ENCODE results near the gene NUDT6.

DNA sequence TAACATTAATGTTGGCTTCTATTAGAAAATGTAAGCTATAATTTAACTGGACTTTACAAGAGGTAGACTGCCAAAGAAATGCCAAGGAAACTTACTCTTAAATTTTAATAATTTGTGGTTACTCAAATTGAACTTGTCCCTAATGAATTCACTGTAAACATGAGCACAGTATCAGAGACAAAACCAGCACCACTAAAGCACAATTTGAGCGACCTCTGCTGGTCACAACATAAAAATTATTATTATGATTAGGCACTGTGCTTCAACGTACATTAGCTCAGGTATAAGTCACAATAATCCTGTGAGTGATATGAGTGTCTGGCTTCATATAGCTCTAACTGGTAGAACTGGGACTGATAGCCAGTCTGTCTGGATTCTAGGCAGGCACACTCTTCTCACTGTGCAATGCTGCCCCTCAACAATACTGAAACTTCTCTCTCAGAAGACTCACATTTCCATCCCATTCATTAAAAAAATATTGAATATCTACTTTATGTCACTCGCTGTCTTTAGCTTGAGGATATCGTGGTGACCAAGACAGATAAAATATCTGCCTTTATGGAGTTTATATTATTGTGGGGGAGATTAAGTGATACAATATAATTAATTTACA lies 8.0 kb downstream of the NUDT6 start:
- TF ChIP-seq, protein P1, sequence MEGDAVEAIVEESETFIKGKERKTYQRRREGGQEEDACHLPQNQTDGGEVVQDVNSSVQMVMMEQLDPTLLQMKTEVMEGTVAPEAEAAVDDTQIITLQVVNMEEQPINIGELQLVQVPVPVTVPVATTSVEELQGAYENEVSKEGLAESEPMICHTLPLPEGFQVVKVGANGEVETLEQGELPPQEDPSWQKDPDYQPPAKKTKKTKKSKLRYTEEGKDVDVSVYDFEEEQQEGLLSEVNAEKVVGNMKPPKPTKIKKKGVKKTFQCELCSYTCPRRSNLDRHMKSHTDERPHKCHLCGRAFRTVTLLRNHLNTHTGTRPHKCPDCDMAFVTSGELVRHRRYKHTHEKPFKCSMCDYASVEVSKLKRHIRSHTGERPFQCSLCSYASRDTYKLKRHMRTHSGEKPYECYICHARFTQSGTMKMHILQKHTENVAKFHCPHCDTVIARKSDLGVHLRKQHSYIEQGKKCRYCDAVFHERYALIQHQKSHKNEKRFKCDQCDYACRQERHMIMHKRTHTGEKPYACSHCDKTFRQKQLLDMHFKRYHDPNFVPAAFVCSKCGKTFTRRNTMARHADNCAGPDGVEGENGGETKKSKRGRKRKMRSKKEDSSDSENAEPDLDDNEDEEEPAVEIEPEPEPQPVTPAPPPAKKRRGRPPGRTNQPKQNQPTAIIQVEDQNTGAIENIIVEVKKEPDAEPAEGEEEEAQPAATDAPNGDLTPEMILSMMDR (IDR thresholded peaks at IDR 0.05; ENCODE audit: insufficient read depth, low read length, poor library complexity, severe bottlenecking), result no peak
- TF ChIP-seq EZH2phosphoT487 (conservative IDR thresholded peaks at IDR 0.05; ENCODE audit: low read length), result no peak
